ENCODE results near the gene OR11H12.
"Not testable (repeated sequence)": the region's sequence is repeated elsewhere in the genome, so short reads cannot be mapped to it uniquely, and the experiment has no call there.

- not testable (repeated sequence) for TF ChIP-seq CTCF (conservative IDR thresholded peaks at IDR 0.05 in 1 of 2, IDR thresholded peaks at IDR 0.05 in 1 of 2; ENCODE audit: extremely low read depth in 1 of 2, insufficient read depth in 1 of 2, low read depth in 1 of 2, low read length in 2 of 2); EZH2 (IDR thresholded peaks at IDR 0.05; ENCODE audit: borderline replicate concordance, low read length)
Observed at GRCh38 chr14:18626610-18627213, 25.8 kb downstream of the OR11H12 start.
